GM10847 (cell line): ENCODE data around the gene ANKMY1.

ENCODE experiments used
- POLR2A ChIP-seq: IDR thresholded peaks from 2 replicates; pipeline ENCODE4 v1.6.1; 2011; ENCODE audit not compliant: insufficient read length; ENCODE audit errors: extremely low read depth

Gene ANKMY1

DNA sequence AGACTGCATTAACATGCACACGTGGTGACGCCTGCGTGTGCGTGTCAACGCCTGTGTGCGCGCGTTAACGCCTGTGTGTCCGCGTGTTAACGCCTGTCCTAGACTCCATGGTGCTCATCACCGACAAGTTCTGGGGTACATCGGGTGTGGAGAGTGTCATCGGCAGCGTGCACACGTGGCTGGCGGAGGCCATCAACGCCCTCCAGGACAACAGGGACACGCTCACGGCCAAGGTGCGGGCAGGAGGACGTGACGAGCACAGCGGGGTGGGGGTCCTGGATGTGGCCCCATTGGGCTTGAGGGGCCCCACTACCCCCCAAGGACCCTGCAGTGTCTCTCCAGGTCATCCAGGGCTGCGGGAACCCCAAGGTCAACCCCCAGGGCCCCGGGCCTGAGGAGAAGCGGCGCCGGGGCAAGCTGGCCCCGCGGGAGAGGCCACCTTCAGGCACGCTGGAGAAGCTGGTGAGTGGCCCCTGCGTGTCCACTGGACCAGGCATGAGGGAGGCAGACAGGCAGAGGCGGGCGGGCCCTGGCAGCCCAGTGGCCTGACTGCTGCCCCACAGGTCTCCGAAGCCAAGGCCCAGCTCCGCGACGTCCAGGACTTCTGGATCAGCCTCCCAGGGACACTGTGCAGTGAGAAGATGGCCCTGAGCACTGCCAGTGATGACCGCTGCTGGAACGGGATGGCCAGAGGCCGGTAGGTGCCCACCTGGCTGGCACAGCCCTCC lies 93.1 kb downstream of the ANKMY1 start:
- TF ChIP-seq POLR2A: no peak

DNA sequence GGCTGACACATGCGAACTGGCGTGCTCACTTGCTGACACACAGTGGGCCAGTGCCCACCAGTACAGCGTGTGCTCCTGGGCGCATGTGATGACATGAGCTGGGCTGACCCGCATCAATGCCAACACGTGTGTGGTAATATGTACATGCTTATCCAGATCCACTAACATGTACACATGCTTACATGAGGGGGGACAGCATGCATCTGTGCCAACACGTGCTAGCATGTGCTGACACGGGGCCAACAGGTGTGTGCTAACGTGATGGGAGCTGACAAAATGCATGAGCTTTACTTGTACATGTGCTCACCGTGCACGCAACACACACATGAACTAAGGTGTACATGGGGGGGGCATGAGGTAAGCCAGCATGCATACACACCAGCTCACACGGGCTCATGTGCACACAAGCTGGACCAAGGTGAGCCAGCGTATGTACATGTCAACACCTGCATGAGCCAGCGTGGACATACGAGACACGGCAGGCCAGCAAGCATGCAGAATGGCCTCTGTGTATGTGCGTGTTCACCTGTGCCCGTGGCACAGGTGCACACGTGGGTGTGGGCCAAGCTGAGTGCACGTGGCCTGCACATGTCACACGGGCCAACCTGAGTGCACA lies 93.8 kb downstream of the ANKMY1 start:
- no peak for TF ChIP-seq POLR2A

DNA sequence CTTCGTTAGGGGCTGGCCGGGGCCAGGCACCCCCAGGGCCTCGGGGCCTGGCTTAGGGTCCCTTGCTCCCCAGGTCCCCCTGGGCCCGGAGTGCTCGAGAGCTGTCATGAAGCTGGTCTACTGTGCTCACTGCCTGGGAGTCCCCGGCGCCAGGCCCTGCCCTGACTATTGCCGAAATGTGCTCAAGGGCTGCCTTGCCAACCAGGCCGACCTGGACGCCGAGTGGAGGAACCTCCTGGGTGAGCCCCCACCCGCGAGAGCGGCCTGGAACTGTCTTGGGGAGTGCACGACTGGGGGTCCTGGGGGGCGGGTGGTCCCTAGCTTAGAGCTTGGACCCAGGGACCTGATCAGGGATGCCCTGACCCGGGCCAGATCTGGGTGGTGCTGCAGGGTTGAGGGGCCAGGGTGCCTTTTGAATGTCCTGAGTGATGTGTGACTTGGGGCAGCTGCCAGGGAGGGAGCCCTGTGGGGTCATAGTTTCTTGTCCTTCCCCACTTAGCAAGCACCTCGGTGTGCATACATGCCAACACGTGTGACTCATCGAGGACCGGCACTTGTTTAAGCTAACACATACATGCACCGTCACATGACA lies 94.4 kb downstream of the ANKMY1 start:
- no peak for TF ChIP-seq POLR2A

DNA sequence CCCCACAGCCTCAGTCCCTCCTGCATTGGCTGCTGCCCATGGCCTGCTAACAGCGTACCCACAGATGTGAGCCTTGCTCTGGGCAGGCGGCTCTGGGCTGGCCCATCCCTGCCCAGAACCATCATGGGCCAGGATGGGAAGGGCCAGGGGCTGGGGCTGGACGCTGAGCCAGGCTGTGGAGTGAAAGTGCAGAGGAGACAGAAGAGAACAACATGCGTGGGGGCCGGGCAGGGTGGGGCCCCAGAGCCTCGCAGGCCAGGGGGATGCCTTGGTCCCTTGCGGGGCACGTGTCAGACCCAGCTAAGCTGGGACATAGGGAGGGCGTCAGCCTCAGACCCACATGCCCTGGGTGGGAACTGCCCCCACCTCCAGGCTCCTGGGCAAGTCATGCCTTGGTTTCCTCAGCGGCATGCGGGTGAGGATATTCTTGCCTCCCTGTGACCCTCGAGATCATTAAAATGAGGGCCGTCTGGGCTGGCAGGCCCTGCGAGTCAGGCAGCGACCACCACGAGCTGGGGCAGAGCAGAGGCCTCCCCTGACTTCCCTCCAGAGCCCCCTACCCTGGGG lies 95.0 kb downstream of the ANKMY1 start:
- no peak for TF ChIP-seq POLR2A

DNA sequence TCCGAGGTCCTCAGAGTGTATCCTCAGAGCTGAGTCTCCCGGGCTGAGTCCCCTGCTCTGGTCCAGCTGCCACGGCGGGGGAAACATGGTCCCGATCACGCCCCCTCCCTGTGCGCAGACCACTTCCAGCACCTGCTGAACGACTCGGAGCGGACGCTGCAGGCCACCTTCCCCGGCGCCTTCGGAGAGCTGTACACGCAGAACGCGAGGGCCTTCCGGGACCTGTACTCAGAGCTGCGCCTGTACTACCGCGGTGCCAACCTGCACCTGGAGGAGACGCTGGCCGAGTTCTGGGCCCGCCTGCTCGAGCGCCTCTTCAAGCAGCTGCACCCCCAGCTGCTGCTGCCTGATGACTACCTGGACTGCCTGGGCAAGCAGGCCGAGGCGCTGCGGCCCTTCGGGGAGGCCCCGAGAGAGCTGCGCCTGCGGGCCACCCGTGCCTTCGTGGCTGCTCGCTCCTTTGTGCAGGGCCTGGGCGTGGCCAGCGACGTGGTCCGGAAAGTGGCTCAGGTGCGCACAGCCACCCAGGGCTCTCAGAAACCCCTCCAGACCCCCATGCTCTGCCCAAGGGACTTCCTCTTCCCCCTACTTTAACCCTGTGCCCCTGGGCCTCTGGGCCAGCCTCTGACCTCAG lies 95.6 kb downstream of the ANKMY1 start:
- no peak for TF ChIP-seq POLR2A

DNA sequence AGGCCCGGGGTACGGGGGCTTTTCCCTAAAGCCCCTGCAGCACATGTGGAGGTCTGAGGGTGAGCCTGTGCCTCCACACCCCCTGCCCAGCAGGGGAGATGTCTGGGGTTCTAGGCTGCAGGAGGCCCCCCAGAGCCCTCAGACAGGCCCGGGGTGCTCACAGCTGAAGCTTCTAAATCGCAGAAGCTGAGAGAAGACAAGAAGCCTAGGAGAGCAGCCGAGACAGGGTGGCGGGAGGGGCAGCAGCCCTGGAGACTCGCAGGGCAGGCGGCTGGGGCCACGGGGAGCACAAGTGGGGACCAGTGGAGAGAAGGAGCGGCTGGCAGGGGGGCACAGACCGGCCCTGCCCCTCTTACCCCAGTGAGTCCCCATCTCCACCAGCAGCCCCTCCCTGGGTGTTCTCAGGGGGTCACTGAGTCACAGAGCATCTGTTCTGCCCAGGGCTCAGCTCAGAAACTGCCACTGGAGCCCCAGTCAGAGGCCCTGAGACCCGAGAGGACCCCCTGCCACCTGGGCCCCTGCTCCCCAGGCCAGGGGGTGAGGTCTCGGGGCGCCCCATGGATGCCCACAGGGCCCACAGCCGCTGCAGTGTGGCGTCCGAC lies 96.2 kb downstream of the ANKMY1 start:
- no peak for TF ChIP-seq POLR2A

DNA sequence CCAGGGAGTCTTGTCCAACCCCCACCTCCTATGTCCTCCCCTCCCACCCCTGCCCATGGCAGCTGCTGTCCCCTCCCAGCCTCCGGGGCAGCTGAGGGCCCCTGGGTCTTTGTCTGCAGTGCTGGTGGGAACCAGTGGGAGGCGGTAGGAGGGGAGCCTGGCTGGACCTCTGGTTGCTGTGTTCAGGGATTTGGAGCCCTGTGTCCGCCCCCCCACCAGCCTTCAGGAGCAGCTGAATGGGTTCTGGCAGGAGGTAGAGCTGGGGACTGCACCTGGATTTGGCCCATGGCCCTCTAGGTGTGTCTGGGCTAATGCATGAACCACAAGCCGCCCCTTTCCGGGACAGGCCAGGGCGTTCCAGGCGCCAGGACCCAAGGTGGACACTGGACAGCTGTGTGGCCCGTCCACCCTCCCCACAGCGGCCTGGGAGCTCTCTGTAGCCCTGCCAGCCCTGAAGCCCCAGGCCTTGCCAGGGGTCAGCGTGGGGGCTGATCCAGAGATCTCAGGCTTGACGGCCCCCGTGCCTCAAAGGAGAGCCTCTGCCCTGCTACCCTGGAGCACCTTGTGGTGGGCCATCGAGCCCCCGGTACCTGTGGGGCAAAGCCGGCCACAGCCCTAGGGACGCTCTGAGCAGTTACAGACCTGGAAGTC lies 96.9 kb downstream of the ANKMY1 start:
- TF ChIP-seq POLR2A: no peak

DNA sequence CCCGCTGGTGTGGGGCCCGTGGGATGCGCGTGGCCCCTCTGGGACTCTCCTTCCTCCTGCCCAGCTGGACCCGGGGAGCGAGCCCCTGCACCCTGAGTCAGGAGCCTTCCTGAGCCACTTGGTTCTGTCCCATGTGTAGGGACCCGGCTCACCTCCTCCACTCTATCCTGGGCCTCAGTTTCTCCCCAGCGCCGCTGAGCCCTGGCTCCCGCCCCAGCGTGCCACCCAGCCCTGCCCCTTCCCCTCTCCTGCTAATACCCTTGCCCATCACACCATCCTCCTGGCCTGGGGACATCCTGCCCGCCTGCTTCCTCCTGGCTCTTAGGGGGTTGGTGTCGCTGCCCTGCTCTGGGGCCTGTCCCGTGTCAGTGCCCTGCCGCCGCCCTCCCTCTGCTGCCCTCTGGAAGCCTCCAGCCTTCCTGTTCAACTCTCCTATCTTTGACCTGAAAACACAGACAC lies 97.5 kb downstream of the ANKMY1 start:
- TF ChIP-seq POLR2A: no peak

DNA sequence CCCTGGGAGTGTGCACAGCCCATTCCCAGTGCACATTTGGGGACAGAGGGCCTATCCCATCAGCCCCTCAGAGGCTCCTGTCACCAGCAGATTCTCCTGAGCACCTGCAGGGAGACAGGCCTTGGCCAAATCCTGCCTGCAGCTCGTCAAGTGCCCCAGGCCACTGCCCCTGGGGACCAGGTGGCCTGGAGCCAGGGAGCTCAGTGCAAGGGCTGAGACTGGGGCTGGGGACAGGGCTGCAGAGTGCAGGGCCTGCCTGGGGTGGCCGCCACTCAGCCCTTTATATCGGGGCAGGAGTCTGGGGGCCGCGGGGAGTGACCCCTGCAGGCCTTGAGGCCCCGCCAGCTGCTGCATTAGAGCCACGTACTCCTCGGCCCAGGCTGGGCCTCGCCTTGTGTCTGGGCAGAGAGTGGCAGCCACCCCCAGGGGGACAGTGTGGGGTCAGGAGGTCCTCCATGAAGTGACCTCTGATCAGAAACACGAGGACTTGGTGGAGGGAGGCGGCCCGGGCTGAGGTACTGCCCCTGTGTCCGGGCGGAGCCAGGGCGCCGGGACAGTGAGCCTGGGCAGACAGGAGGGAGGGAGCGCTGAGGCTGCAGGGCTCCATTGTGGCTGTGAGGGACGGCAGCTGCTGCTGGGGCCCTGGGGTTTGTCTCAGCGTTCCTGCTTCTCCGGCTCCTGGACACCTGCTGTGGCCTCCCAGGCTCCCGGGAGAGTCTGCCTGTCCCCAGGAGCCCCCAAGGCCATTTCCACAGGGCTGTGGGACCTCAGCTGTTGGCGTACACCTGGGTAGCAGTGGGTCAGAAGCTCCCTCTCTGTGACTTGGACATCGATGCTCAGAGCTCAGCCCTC lies 98.2 kb downstream of the ANKMY1 start:
- no peak for TF ChIP-seq POLR2A

DNA sequence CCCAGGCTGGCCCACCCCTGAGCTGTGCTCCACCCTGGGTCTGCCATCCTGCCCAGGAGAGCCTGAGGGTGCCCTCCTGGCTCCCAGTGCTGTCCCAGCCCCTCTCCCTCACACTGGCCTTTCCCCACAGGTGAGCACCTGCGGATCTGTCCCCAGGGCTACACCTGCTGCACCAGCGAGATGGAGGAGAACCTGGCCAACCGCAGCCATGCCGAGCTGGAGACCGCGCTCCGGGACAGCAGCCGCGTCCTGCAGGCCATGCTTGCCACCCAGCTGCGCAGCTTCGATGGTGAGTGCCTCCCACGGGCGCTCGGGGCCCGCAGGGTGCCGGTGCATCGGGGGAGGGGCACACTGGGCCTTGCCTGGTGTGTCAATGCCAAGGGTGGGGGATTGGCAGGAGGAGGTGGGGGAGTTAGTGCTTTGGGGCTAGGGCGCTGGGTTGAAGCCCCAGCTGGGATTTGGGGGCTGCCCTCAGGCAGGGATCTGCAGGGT lies 98.8 kb downstream of the ANKMY1 start:
- no peak for TF ChIP-seq POLR2A

DNA sequence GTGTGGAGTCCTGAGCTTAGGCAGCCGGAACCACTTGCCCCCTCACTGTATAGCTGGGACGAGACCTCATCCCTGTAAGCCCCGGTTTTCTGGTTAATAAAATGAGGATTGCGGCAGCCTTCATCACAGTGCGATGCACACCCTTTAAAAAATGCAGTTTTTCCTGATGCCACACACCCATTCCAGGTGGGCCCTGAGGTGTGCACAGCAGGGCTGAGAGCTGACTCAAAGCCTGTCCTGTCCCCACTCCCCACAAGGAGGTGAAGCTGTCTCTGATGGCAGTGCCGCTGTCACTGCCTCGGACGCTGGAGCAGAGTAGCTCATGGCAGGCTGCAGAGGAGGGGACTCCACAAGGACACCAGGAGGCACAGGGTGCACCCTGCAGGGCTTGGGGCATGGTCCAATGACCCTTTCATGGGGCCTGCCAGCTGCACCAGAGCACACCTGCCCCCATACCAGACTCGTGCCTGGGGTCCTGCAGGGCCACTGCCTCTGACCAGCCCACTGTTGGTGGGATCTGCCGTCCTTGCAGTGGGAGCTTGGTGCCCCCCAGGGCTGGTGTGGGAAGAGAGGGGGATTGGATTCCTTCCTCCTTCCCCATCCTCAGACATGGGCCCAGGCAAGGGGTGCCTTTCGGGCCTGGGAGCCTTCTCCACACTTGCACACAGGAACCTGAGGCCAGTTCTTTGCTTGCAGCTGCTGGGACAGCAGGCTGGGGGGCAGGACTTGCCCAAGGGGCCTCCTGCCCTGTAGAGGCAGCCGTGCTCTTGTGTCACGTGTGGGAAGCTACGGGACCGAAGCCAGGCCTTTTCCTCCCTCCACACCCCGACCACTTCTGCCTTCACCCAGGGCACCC lies 99.5 kb downstream of the ANKMY1 start:
- TF ChIP-seq POLR2A: no peak

DNA sequence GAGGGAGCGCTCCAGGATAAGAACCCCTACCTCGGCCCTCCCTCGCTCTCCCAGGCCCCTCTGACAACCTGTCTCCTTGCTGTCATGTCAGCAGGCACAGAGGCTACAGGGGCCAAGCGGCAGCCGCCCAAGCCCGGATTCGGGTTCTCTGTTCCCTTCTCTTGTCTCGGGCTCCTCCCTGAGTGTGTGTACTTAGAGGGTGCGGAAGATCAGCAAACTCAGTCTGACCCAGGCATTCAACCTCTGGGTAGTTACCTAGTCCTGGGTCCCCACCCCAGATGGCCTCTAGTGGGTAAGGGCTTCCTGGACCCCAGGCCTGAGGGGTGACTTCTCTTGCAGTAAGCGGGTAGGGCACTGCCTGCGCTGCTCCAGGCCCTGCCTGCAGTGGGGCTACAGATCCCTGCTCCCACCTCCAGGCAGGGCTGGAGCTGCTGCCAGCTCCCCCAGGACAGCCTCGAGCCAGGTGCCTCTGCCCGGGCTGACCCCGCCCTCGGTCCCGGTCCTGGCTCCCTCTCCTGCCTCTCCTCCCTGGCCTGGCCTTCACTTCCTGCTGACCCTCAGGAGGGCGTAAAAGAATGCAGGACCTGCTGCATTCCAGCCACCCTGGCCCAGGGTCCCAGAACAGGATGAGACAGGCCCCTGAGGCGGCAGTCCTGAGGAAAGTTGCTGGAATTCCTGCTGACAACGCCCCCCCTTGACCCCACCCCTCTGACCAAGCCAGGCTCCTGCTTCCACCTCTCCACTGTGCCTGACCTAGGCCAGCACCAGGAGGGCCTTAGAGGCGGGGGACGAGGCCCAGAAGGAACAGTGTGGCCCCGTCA lies 100.4 kb downstream of the ANKMY1 start:
- no peak for TF ChIP-seq POLR2A
